ENCODE measurements around the gene PROM2.
A peak's percentile ranks its signal among the peaks of the same experiment; 100 is the strongest.

PROM2 gene

GRCh38 chr2:95333056-95333455 is 58.8 kb downstream of the PROM2 start:
- no peak for DNase-seq (ENCODE audit: low read depth, low spot score)
- H3K27ac ChIP-seq = peak overlapping the region; percentile 56

- DNase-seq (ENCODE audit: low read depth, low spot score) = peak; percentile 98
- H3K27ac ChIP-seq = peak overlapping the region; percentile 56
Observed at GRCh38 chr2:95333888-95334338, 59.7 kb downstream of the PROM2 start.

- DNase-seq (ENCODE audit: low read depth, low spot score) = no peak
- no peak overlapping the region for H3K27ac ChIP-seq
Observed at GRCh38 chr2:95334916-95335641, 60.8 kb downstream of the PROM2 start.

GRCh38 chr2:95336406-95336805 is 62.2 kb downstream of the PROM2 start:
- no peak for DNase-seq (ENCODE audit: low read depth, low spot score)
- H3K27ac ChIP-seq = no peak overlapping the region

- H3K27ac ChIP-seq = no peak overlapping the region
- DNase-seq (ENCODE audit: low read depth, low spot score) = no peak
Observed at GRCh38 chr2:95337829-95338228, 63.6 kb downstream of the PROM2 start.

Measured in epithelial cell of prostate (primary cell).